ENCODE data around the gene WAC. TPM values are rescaled to one million over a fixed set of nuclear protein-coding genes. Genes with fewer than 3 reads are reported as not detected.

The WAC gene
- total and polyA plus RNA-seq, 7 donors = 33.9 to 79.9 (median 64.2) TPM

- no peak for DNase-seq
- Histone ChIP-seq H3K4me1 (no peaks in the 10 kb centered on the region), H3K27me3 (ENCODE audit: insufficient read depth in 3 of 3, low read length in 2 of 3) (no peaks in the 10 kb centered on the region), H3K9me3 (no peaks in the 10 kb centered on the region), H3K27ac (no peak overlapping the region), H3K36me3 (ENCODE audit: insufficient read depth in 1 of 2, low read depth in 1 of 2) (peaks cover 16 to 98% of the 10 kb centered on the region in 2 donors), H3K4me3 (no peak overlapping the region)
- 94 to 96% (median 95%) methylated on average over 2 of the region's 2 CpGs for WGBS, 3 donors
- TF ChIP-seq CTCF (IDR thresholded peaks at IDR 0.05) = no peak
- ATAC-seq = no peak
- intact Hi-C loops (cut with DNase I) = no loop called here
Observed at GRCh38 chr10:28616514-28616913, 83.6 kb downstream of the WAC start.

- no peak for TF ChIP-seq CTCF (IDR thresholded peaks at IDR 0.05)
- no peaks in the 10 kb centered on the region for H3K9me3 ChIP-seq
- ATAC-seq = no peak
- H3K27me3 ChIP-seq (ENCODE audit: insufficient read depth in 3 of 3, low read length in 2 of 3) = no peaks in the 10 kb centered on the region
- intact Hi-C loops (cut with DNase I) = no loop called here
- no peak overlapping the region for H3K4me3 ChIP-seq
- H3K36me3 ChIP-seq (ENCODE audit: insufficient read depth in 1 of 2, low read depth in 1 of 2) = peaks cover 12 to 77% of the 10 kb centered on the region in 2 donors
- H3K4me1 ChIP-seq = no peaks in the 10 kb centered on the region
- H3K27ac ChIP-seq = no peak overlapping the region
- 89 to 90% (median 89%) methylated on average over 4 of the region's 4 CpGs for WGBS, 3 donors
- DNase-seq = no peak
Observed at GRCh38 chr10:28619455-28619854, 86.5 kb downstream of the WAC start.

- no peak overlapping the region for H3K4me3 ChIP-seq
- no peaks in the 10 kb centered on the region for H3K4me1 ChIP-seq
- intact Hi-C loops (cut with DNase I) = no loop called here
- H3K36me3 ChIP-seq (ENCODE audit: insufficient read depth in 1 of 2, low read depth in 1 of 2) = peaks cover 12 to 69% of the 10 kb centered on the region in 2 donors
- ATAC-seq (no peak), DNase-seq (no peak)
- no peaks in the 10 kb centered on the region for H3K9me3 ChIP-seq
- 64 to 69% (median 69%) methylated on average over 2 of the region's 2 CpGs for WGBS, 3 donors
- H3K27ac ChIP-seq = no peak overlapping the region
- no peak for TF ChIP-seq CTCF (IDR thresholded peaks at IDR 0.05)
- no peaks in the 10 kb centered on the region for H3K27me3 ChIP-seq (ENCODE audit: insufficient read depth in 3 of 3, low read length in 2 of 3)
Observed at GRCh38 chr10:28620251-28620650, 87.3 kb downstream of the WAC start.

- TF ChIP-seq CTCF (IDR thresholded peaks at IDR 0.05) = no peak
- Histone ChIP-seq H3K36me3 (ENCODE audit: insufficient read depth in 1 of 2, low read depth in 1 of 2) (peaks cover 2 to 37% of the 10 kb centered on the region in 2 donors), H3K4me3 (no peak overlapping the region), H3K9me3 (no peaks in the 10 kb centered on the region), H3K27ac (no peak overlapping the region), H3K27me3 (ENCODE audit: insufficient read depth in 3 of 3, low read length in 2 of 3) (no peaks in the 10 kb centered on the region), H3K4me1 (no peaks in the 10 kb centered on the region)
- 80 to 83% (median 82%) methylated on average over 7 of the region's 7 CpGs for WGBS, 3 donors
- ATAC-seq (no peak), DNase-seq (no peak)
- intact Hi-C loops (cut with DNase I) = no loop called here
Observed at GRCh38 chr10:28623483-28623882, 90.6 kb downstream of the WAC start.

GRCh38 chr10:28624351-28624750, 91.4 kb downstream of the WAC start:
- Histone ChIP-seq H3K36me3 (ENCODE audit: insufficient read depth in 1 of 2, low read depth in 1 of 2) (peaks cover 2 to 28% of the 10 kb centered on the region in 2 donors), H3K4me3 (no peak overlapping the region), H3K27ac (no peak overlapping the region), H3K4me1 (no peaks in the 10 kb centered on the region), H3K9me3 (no peaks in the 10 kb centered on the region), H3K27me3 (ENCODE audit: insufficient read depth in 3 of 3, low read length in 2 of 3) (no peaks in the 10 kb centered on the region)
- DNase-seq (no peak), ATAC-seq (no peak)
- intact Hi-C loops (cut with DNase I) = no loop called here
- 77 to 82% (median 82%) methylated on average over 3 of the region's 3 CpGs for WGBS, 3 donors
- TF ChIP-seq CTCF (IDR thresholded peaks at IDR 0.05) = no peak
